ENCODE measurements around the gene HOXC6.

HOXC6 gene

DNA sequence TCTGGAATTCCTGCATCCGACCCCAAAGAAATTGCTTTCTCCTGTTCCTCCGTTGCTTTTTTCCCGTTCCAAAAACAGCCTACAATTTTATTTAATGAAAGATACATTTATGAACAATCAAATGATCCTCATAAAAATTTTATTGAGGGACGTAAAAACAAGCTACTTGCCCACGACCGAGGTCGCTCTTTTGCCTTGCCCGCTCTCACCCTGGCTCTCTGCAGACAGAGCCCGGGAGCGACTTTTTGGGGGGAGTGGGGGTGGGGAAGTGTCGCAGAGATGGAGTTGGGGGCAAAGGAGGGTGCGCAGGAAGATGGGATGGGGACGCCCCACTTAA is 29.4 kb upstream of the HOXC6 start:
- H3K4me2 ChIP-seq (ENCODE audit: insufficient read depth, low read length, poor library complexity, severe bottlenecking), result no peak overlapping the region
- no peak overlapping the region for H2BK12ac ChIP-seq (ENCODE audit: low read length)
- H3K4ac ChIP-seq (ENCODE audit: low read length), result no peak overlapping the region
- no peak for DNase-seq (ENCODE audit: low spot score)
- no peak overlapping the region for H2BK15ac ChIP-seq (ENCODE audit: low read length)
- H3K36me3 ChIP-seq (replicated peaks in 1 of 2; ENCODE audit: control insufficient read depth in 2 of 2, insufficient read depth in 2 of 2, low read length in 2 of 2), result no peaks in the 10 kb centered on the region
- peaks cover 0 to 2% of the 10 kb centered on the region in 2 donors for H3K9me3 ChIP-seq (replicated peaks in 1 of 2; ENCODE audit: control insufficient read depth in 2 of 2, insufficient read depth in 1 of 2, low read depth in 1 of 2, low read length in 2 of 2)
- no peak overlapping the region for H4K8ac ChIP-seq (ENCODE audit: low read depth, low read length)
- no peak overlapping the region for H2BK5ac ChIP-seq (ENCODE audit: low read length)
- H2BK120ac ChIP-seq (ENCODE audit: low read depth, low read length), result no peak overlapping the region
- no peak overlapping the region for H3K9ac ChIP-seq (ENCODE audit: low read depth, low read length, poor library complexity)
- H3K79me1 ChIP-seq (ENCODE audit: low read depth, low read length), result no peaks in the 10 kb centered on the region
- H2AFZ ChIP-seq (ENCODE audit: low read length), result no peak overlapping the region
- H3K18ac ChIP-seq (ENCODE audit: low read length), result no peak overlapping the region
- no peak overlapping the region for H2AK5ac ChIP-seq (ENCODE audit: low read depth, low read length)
- peaks cover 85 to 100% (median 100%) of the 10 kb centered on the region in 3 experiments for H3K27me3 ChIP-seq (ENCODE audit: control insufficient read depth in 3 of 3, insufficient read depth in 3 of 3, low read depth in 1 of 3, low read length in 3 of 3)
- no CpG with 5 or more reads among the region's 13 CpGs for WGBS, 2 donors (ENCODE audit: extremely low coverage in 2 of 2, insufficient read length in 2 of 2, insufficient replicate concordance in 1 of 2)
- no peak overlapping the region for H3K23ac ChIP-seq (ENCODE audit: low read depth, low read length, poor library complexity)
- H4K91ac ChIP-seq (ENCODE audit: low read depth, low read length, poor library complexity), result no peak overlapping the region
- no peaks in the 10 kb centered on the region for H3K4me1 ChIP-seq (ENCODE audit: control insufficient read depth in 2 of 2, insufficient read depth in 1 of 2, low read depth in 1 of 2, low read length in 2 of 2)
- no peak overlapping the region for H3K4me3 ChIP-seq (ENCODE audit: low read length in 2 of 2)
- H3K27ac ChIP-seq (replicated peaks; ENCODE audit: low read length), result no peak overlapping the region
- H3K14ac ChIP-seq (ENCODE audit: low read length), result no peak overlapping the region

DNA sequence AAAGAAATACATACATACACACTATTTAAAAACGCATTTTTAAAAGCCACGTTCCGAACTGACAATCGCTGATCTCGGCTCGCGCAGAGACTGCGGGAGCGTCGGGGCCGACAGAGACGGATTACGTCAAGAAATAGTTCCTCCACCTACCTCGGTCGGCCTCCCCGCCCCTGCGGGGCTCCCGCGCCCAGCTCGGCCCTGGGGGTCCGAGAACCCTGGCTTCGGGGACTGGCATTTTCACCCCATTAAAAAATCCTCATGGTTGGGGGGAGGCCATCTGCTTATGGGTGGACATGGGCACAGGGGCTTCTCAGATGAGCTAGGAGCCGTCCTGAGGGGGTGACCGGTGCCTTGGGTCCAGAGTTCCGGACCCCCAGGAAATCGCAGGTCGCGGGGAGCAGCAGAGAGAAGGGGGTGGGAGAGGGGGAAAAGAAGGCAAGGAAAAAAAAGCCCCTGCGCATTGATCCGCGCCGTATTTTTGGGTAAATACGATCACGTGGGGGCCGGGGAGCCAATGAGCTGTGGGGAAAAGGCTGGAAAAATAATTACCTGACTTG is 28.6 kb upstream of the HOXC6 start:
- Histone ChIP-seq H2BK12ac (ENCODE audit: low read length) (no peak overlapping the region), H3K14ac (ENCODE audit: low read length) (no peak overlapping the region), H2AK5ac (ENCODE audit: low read depth, low read length) (no peak overlapping the region), H3K27me3 (ENCODE audit: control insufficient read depth in 3 of 3, insufficient read depth in 3 of 3, low read depth in 1 of 3, low read length in 3 of 3) (peaks cover 82 to 100% (median 100%) of the 10 kb centered on the region in 3 experiments), H2AFZ (ENCODE audit: low read length) (peak overlapping the region; percentile 84), H3K79me1 (ENCODE audit: low read depth, low read length) (no peaks in the 10 kb centered on the region), H3K4me2 (ENCODE audit: insufficient read depth, low read length, poor library complexity, severe bottlenecking) (no peak overlapping the region), H2BK120ac (ENCODE audit: low read depth, low read length) (no peak overlapping the region), H3K36me3 (replicated peaks in 1 of 2; ENCODE audit: control insufficient read depth in 2 of 2, insufficient read depth in 2 of 2, low read length in 2 of 2) (no peaks in the 10 kb centered on the region), H3K27ac (replicated peaks; ENCODE audit: low read length) (no peak overlapping the region), H2BK15ac (ENCODE audit: low read length) (no peak overlapping the region), H3K4me1 (ENCODE audit: control insufficient read depth in 2 of 2, insufficient read depth in 1 of 2, low read depth in 1 of 2, low read length in 2 of 2) (no peaks in the 10 kb centered on the region), H3K4me3 (ENCODE audit: low read length in 2 of 2) (no peak overlapping the region), H3K9ac (ENCODE audit: low read depth, low read length, poor library complexity) (no peak overlapping the region), H3K18ac (ENCODE audit: low read length) (no peak overlapping the region), H4K8ac (ENCODE audit: low read depth, low read length) (no peak overlapping the region), H4K91ac (ENCODE audit: low read depth, low read length, poor library complexity) (no peak overlapping the region), H3K4ac (ENCODE audit: low read length) (no peak overlapping the region), H3K9me3 (replicated peaks in 1 of 2; ENCODE audit: control insufficient read depth in 2 of 2, insufficient read depth in 1 of 2, low read depth in 1 of 2, low read length in 2 of 2) (peaks cover 0 to 2% of the 10 kb centered on the region in 2 donors), H2BK5ac (ENCODE audit: low read length) (no peak overlapping the region), H3K23ac (ENCODE audit: low read depth, low read length, poor library complexity) (peak overlapping the region; percentile 80)
- no peak for DNase-seq (ENCODE audit: low spot score)
- WGBS, 2 donors (ENCODE audit: extremely low coverage in 2 of 2, insufficient read length in 2 of 2, insufficient replicate concordance in 1 of 2), result no CpG with 5 or more reads among the region's 35 CpGs

DNA sequence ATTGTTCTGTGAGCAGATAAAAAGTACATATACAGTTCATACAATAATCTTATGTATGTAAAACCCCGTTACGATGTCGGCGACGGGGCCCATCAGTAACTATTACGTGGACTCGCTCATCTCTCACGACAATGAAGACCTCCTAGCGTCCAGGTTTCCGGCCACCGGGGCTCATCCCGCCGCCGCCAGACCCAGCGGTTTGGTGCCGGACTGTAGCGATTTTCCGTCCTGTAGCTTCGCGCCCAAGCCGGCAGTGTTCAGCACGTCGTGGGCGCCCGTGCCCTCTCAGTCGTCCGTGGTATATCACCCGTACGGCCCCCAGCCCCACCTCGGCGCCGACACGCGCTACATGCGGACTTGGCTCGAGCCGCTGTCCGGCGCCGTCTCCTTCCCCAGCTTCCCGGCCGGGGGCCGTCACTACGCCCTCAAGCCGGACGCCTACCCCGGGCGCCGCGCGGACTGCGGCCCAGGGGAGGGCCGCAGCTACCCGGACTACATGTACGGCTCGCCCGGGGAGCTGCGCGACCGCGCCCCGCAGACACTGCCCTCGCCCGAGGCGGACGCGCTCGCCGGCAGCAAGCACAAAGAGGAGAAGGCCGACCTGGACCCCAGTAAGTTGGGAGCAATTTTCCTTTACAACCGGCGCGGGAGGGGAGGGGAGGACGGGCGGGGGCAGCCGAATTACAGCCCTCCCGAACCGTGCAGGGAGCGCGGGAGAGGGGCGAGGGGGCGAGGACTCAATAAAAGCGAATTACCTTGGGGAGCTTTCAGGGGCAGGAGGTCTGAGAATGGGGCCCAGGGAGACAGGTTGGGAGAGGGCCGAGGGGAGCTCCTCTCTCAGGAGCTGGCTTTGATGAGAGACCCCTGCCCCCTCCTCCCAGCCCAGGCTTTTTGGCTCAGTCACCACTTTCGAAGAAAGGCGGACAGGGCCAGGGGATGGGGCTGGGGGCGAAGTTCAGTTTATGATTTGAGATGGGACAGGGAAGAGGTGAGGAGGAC is 27.8 kb upstream of the HOXC6 start, which contains the start of gene HOXC9:
Gene HOXC9, plus strand, starts transcription at position 46 of the 999 bp plus-strand sequence. Its CDS starts 28 bp downstream, at position 74.
- Histone ChIP-seq H2BK12ac (ENCODE audit: low read length) (no peak within 1 kb of the TSS), H3K9me3 (replicated peaks in 1 of 2; ENCODE audit: control insufficient read depth in 2 of 2, insufficient read depth in 1 of 2, low read depth in 1 of 2, low read length in 2 of 2) (peaks cover 0 to 2% of the 10 kb centered on the region in 2 donors), H3K18ac (ENCODE audit: low read length) (peak within 1 kb of the TSS; percentile 28), H3K27ac (replicated peaks; ENCODE audit: low read length) (no peak within 1 kb of the TSS), H3K27me3 (ENCODE audit: control insufficient read depth in 3 of 3, insufficient read depth in 3 of 3, low read depth in 1 of 3, low read length in 3 of 3) (peaks cover 81 to 100% (median 100%) of the 10 kb centered on the region in 3 experiments), H2BK5ac (ENCODE audit: low read length) (no peak within 1 kb of the TSS), H2BK15ac (ENCODE audit: low read length) (no peak within 1 kb of the TSS), H3K79me1 (ENCODE audit: low read depth, low read length) (no peaks in the 10 kb centered on the region), H3K4ac (ENCODE audit: low read length) (no peak within 1 kb of the TSS), H4K8ac (ENCODE audit: low read depth, low read length) (peak within 1 kb of the TSS; percentile 3), H2AFZ (ENCODE audit: low read length) (peak within 1 kb of the TSS; percentile 84), H3K4me2 (ENCODE audit: insufficient read depth, low read length, poor library complexity, severe bottlenecking) (no peak within 1 kb of the TSS), H4K91ac (ENCODE audit: low read depth, low read length, poor library complexity) (no peak within 1 kb of the TSS), H2AK5ac (ENCODE audit: low read depth, low read length) (peak within 1 kb of the TSS; percentile 46), H2BK120ac (ENCODE audit: low read depth, low read length) (no peak within 1 kb of the TSS), H3K4me1 (ENCODE audit: control insufficient read depth in 2 of 2, insufficient read depth in 1 of 2, low read depth in 1 of 2, low read length in 2 of 2) (no peaks in the 10 kb centered on the region), H3K9ac (ENCODE audit: low read depth, low read length, poor library complexity) (no peak within 1 kb of the TSS), H3K23ac (ENCODE audit: low read depth, low read length, poor library complexity) (peak within 1 kb of the TSS; percentile 80), H3K14ac (ENCODE audit: low read length) (no peak within 1 kb of the TSS), H3K4me3 (ENCODE audit: low read length in 2 of 2) (peak within 1 kb of the TSS in 1 of 2 donors; percentile 15), H3K36me3 (replicated peaks in 1 of 2; ENCODE audit: control insufficient read depth in 2 of 2, insufficient read depth in 2 of 2, low read length in 2 of 2) (no peaks in the 10 kb centered on the region)
- no CpG with 5 or more reads among the region's 87 CpGs for WGBS, 2 donors (ENCODE audit: extremely low coverage in 2 of 2, insufficient read length in 2 of 2, insufficient replicate concordance in 1 of 2)
- DNase-seq (ENCODE audit: low spot score), result no peak
